GM18520 (cell line): ENCODE results near the gene CCDC85C.

Experiments used
- ATAC-seq: cut with Tn5 transposase; IDR thresholded peaks from one replicate; pipeline ENCODE4 v1.9.1; 2021; ENCODE audit not compliant: unreplicated experiment

CCDC85C gene

GRCh38 chr14:99560922-99561683 is 42.9 kb downstream of the CCDC85C start:
- no peak for ATAC-seq

GRCh38 chr14:99560403-99560802 is 43.6 kb downstream of the CCDC85C start:
- ATAC-seq, result no peak

- no peak for ATAC-seq
Observed at GRCh38 chr14:99559286-99559990, 44.6 kb downstream of the CCDC85C start.

DNA sequence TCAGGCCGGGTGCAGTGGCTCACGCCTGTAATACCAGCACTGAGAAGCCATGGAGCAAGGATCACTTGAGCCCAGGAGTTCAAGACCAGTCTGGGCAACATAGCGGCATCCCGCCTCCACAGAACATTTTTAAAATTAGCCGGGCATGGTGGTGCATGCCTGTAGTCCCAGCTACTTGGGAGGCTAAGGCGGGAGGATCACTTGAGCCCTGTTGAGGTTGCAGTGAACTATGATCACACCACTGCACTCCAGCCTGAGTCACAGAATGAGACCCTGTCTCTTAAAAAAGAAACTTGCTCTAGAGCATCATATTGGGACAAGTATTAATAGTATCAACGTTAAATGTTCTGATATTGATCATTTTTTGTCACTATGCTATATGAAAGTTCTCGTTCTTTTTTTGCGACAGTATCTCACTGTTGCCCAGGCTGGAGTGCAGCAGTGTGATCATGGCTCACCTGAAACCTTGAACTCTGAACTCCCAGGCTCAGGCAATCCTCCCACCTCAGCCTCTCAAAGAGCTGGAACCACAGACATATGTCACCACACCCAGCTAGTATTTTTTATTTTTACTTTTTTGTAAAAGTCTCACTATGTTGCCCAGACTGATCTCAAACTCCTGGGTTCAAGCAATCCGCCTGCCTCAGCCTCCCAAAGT is 47.7 kb downstream of the CCDC85C start:
- ATAC-seq, result no peak

GRCh38 chr14:99554757-99555531 is 49.1 kb downstream of the CCDC85C start:
- ATAC-seq, result no peak

DNA sequence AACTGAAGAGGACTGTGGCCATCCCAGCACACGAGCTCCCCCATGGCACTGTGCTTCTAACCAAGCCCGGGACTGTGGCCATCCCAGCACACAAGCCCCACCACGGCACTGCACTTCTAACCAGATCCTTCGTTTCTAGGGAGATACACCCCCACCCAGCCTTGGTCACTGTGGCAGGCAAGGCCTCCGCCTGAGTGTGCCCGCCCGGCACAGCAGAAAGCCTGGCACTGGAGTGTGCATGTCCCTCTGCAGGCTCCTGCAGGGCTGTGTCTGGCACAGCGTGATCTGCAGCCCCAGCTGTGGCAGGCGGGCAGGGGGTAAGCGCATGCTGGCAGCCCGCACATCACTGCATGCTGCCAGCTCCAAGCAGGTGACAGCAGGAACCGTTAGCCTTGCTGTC is 49.8 kb downstream of the CCDC85C start:
- no peak for ATAC-seq

DNA sequence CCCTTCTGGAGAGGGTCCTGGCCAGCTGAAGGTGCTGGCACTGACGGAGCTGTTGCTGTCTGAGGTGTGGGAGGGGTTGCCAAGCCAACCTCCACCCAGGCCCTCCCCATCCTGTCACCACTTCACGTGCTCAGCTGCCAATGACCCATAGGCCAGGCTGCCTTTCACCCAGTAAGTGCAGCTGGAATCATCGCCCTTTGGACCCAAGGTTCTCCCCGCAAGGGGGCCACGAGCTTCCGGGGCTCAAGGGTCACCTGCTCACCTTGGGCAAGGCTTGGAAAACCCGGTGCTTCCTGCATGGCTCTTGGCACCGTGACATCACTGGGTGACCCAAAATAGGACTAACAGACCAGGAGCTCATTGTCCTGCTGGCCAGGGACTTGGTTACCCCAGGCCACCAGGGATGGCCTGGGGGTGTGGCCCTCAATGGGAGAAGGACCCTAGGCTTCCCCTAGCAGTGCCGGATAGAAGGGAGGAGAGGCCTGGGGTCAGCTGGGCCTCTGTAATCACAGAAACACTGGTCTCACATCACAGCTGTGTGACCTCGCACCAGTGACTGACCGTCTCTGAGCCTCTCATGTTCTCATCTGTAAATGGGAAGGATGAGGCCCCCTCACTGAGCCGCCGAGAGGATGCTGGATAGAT is 51.3 kb downstream of the CCDC85C start:
- no peak for ATAC-seq

DNA sequence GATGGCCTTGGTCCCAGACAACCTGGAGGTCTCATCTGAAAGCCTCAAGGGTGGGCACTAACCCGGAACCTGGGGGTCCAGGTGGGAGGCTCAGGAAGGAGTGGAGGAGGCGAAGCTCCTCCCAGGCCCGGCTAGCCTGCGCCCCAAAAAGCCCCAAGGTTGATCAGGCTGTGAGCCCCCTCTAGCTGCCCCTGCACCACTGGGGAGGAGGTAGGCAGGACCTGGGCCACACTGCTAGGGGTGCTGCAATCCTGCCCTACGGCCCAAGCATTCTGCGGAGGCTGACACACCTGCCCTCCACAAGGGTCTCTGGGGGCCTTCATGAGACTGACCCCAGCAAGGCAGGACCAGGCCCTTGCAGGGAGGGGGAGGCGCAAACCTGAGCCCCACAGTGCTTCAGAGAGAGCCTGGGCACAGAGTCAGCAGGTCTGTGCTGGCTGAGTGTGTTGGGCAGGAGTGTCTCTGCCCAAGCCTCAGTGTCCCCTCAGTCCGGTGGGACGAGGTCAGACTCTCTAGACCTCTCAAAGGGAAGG is 51.9 kb downstream of the CCDC85C start:
- no peak for ATAC-seq

- ATAC-seq, result no peak
Observed at GRCh38 chr14:99551034-99551922, 52.7 kb downstream of the CCDC85C start.

GRCh38 chr14:99550387-99550992 is 53.5 kb downstream of the CCDC85C start:
- no peak for ATAC-seq

GRCh38 chr14:99549684-99550083 is 54.3 kb downstream of the CCDC85C start:
- ATAC-seq, result no peak

DNA sequence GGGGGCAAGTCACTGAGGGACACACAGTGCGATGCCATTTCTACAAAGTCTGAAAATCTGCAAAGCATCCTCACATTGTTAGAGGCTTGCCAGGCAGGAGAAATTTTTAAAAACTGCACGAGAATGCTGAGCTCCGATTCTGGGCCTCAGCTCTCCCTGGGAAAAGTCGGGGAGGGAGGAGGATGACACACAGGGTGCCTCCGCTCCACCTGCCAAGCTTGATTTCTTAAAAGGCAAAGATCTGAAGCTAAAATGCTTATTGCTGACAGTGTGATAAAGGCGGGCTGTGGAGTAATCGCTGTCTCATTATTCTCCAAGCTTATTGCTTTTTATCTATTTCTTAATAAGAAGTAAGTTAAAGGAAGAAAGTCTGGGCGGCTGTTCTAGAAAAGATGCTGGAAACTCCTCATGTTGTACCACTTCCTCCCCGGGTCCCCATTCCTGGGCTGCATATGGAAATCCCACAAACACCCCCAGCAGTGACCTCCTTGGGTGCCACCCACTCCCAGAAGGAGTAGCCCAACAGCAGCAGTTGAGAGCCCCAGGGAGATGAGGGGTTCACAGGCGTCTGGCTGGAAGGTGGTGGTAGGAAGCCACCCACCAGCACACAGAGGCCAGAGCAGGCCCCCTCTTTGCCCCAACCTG is 55.0 kb downstream of the CCDC85C start:
- ATAC-seq, result no peak

DNA sequence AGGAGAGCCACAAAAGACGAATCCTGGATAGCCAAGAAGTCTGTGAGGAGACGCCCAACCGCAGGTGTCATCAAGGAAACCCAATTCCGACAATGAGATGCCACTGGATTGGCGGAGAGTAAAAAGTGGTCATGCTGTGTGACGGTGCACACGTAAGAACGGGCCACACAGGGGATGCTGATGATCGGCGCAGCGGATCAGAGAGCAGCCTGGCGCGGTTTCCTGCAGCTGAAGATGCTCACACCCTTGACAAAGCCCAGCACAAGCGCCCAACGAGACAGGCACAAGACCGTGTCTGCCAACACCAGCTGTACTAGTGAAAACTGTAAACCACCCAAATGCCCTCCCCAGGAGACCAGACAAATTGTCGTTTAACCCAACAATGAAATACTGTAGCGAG is 55.8 kb downstream of the CCDC85C start:
- ATAC-seq, result no peak

GRCh38 chr14:99546234-99546879 is 57.6 kb downstream of the CCDC85C start:
- ATAC-seq, result no peak

GRCh38 chr14:99545586-99545985 is 58.4 kb downstream of the CCDC85C start:
- no peak for ATAC-seq

DNA sequence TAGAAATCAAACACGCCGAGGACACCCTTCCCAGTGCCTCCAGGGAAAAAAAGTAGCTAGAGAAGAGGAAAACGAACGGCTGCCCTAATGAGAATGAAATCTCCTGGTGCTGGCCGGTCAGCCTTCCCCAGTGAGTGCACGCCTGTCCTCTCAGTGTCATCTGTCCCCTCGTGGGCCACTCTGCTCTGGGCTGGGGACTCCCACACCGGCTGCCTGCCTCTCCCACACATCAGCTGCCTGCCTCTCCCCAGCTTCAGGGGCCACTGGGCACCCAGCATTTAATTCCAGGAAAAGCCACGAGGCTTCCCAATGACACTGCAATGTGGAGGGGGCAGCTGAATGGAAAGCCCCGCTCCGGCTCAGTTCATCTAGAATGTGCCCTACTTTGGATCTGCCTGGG is 59.0 kb downstream of the CCDC85C start:
- ATAC-seq, result no peak

DNA sequence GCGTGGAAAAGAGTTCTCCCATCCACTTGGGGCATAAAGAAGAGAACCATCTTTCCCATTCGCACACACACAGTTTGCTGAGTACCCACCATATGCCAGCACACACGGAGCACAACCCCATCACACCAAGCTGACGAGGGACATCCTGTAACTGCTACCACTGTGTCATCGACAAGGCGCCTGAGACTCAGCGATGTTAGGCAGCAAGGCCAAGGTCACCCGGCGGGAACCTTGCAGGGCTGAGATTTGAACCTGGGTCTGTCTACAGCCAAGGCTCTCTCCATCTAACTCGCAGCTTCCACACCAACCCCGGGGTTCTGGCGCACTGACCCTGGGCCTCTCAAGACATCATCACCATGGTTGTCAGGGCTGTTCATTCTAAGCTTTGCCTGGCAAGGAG is 60.0 kb downstream of the CCDC85C start:
- no peak for ATAC-seq

GRCh38 chr14:99543370-99543769 is 60.6 kb downstream of the CCDC85C start:
- ATAC-seq, result no peak
